Measurements from ENCODE around the gene SLX9.

DNA sequence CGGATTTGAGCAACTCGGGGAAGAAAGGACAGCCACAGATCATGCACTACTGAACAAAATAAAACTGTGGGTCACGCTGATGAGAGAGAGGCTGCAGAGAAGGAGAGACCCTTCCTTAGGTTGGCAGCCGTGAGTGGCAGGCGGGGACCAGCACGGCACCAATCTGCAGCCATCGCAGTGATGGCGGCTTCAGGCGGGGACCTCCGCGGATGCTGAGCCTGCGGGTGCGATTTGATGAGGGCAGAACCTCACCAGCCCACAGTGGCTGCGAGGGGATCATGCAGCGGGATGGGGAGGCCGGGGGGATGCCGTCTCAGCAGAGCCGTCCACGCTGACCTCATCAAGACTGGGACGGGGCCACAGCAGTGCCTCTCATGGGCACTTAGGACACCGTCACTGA is 30.9 kb upstream of the SLX9 start:
- TF ChIP-seq CTCF (IDR thresholded peaks at IDR 0.05 in 8 of 11, conservative IDR thresholded peaks at IDR 0.05 in 3 of 11) (no peak), POLR2AphosphoS5 (IDR thresholded peaks at IDR 0.05) (peak in 2 of 3 donors; percentile 18 to 73)
